GM21447 (cell line): ENCODE measurements around the gene RAP2B.

Source experiments
- ATAC-seq: cut with Tn5 transposase; IDR thresholded peaks from one replicate; pipeline ENCODE4 v1.9.1; 2021; ENCODE audit not compliant: unreplicated experiment

RAP2B gene

DNA sequence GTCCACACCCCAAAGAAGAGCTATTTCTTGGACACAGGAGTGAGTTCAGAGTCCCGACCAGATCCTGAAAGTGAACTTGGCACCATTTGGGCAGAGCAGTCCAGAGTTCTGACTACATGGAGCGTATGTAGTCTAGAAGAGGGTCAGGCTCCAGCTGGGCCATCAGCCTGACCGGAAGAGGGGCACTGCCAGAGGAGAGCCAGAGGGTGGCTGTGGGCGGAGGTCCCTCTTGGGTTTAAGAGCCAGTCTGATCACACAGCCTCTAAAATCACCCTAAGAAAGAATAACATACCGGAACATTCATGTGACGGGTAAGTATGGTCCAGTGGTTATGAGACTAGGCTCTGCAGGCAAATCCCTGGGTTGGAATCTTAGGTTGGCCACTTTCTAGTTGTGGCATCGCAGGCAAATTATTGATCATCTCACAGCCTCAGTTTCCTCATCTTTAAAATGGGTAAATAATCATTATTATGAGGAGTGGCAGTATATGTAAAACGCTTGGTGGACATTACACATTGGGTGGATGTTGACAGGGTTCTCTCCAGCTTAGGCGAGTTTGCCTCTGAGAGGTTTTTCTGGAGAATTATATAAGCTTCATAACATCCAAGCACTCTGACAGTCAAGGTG is 2.1 kb upstream of the RAP2B start:
- no peak for ATAC-seq

- peak; percentile 35 for ATAC-seq
These were observed 1.4 kb upstream of the RAP2B start for GRCh38 chr3:153160451-153161137.

DNA sequence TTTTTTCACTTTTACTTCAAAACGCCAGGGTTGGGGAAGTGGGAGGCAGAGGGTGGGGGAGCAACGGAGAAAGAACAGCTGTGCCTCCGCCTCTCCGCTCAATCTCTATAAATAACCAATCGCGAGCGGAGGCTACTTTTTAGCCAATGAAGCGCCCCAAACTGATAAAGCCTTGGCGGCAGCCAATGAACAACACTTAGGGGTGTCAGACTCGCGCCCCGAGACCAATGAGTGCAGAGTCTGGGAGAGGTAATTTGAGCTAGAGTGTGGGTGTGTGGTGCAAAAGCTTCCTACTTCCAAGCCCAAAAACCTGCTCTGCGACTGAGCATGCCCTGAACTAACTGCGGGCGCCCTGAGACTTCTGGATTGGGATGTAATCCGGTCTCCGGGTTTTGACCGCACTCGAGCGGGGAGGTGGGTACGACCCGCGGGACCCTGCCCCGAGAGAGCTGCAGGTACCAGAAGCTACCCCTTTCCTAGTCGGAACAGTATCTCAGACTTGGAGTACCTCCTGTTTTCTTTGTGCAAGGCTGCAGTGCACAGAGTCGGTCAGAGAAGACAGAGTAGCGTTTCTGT is 800 bp upstream of the RAP2B start:
- ATAC-seq: peak; percentile 78

GRCh38 chr3:153162513-153163392 is 727 bp downstream of the RAP2B start:
- peak; percentile 4 for ATAC-seq

GRCh38 chr3:153163393-153163724 is 1.3 kb downstream of the RAP2B start:
- no peak for ATAC-seq

GRCh38 chr3:153163756-153164550 is 1.9 kb downstream of the RAP2B start:
- ATAC-seq: no peak

DNA sequence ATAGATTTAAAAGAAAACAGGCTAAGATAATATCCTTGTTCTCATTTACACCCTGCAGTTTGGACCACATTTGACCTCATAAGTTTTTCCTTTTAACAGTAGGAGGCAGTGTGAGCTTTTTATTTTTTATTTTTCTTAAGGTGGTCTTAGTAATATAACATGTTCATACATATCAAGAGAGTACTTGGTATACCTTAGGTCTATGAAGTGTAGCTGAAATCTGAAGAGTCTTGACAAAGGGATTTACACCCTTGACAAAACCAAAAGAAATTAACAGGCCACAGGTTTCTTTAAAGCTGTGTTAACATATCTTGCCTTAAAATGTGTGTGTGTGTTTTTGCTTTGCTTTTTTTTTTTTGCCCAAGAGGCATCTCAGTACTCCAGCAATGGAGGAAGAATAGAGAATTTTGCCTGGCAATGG is 3.2 kb downstream of the RAP2B start:
- no peak for ATAC-seq

GRCh38 chr3:153166206-153166605 is 4.2 kb downstream of the RAP2B start:
- ATAC-seq: no peak

DNA sequence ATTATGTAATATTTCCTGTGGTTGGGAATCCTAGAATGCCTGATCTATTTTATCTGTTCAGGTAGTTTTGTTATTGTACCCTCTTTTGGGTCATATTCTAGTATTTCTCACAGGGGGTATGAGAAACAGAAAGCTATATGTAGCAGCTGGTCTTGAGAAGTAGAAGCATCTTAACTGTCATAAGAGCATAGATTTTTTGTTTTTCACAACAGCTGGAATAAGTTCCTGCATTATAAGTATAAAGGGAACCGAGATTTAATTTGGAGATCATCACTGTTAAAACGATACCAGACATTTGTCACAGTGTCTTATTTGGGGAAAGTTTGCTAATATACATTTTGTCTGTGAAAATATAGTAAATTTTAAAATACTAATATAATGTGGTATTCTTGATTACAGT is 4.8 kb downstream of the RAP2B start:
- ATAC-seq: no peak

DNA sequence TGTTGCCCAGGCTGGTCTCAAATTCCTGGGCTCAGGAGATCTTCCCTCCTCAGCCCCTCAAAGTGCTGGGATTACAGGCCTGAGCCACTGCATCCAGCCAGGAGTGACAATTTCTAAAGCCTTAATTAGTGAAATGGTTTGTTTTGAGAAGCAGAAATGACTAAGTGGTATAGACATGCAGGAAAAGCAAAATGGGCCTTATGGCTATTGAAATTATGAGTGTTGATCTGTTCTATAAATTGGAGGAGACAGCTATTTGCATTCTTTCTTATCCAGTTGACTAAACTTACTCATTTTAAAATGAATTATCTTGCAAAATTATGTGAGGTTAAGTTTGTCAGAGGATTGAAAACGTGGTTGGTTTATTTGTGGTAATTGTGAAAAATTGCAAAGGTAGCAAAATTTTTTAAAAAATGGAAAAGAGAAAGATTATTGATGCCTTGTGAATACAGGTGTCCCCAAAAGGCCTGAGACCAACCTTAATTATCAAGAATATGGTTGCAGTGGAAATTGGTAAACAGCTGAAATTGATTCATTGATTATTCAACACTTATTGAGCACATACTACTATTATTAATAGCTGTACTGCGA is 7.9 kb downstream of the RAP2B start:
- ATAC-seq: no peak

- no peak for ATAC-seq
These were observed 9.2 kb downstream of the RAP2B start for GRCh38 chr3:153171256-153171655.

DNA sequence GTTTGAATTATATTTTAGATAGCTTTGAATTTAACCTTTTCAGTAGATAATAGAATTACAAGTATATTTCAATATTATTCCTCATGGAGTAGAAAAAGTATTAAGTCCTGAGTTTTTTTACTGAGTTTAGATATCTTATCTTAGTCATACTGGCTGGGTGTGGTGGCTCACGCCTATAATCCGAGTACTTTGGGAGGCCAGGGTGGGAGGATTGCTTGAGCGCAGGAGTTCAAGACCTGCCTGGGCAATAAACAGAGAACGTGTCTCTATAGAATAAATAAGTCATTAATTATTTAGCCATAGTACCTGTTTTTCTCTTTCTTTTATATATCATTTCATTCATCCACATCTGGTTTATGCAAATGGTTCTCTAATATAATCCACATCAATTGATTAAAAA is 9.9 kb downstream of the RAP2B start:
- no peak for ATAC-seq

DNA sequence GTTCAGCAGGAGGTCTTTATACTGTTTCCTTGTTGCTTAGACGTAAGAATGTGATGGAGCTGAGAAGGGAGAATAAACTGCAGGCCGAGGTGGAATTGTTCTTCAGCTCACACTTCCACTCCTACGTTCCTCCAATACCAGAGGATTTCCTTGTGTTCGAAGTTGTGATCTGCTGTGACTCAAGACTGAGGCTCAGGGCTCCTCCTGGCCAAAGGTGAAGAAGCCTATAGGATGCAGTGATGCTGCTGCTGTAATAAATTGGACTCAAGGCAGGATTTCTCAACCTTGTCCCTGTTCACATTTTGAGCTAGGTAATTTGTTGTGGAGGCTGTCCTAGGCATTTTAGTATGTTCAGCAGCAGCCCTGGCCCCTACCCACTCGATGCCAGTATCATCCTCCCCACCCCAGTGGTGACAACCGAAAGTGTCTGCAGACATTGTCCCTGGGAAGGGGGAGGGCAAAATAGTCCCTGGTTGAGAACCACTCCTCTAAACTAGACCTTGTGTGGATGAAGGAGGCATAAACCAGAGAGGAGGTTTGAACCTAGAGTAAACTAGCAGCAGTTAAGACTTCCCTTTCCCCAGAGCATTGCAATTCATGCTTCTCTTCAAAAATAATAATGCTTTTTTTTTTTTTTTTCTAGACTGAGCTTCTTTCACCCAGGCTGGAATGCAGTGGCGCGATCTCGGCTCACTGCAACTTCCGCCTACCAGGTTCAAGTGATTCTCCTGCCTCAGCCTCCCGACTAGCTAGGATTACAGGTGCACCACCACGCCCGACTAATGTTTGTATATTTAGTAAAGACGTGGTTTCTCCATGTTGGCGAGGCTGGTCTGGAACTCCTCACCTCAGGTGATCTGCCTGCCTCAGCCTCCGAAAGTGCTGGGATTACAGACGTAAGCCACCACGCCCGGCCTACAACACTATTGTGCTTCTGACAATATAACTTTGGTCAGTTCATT is 11.1 kb downstream of the RAP2B start:
- ATAC-seq: no peak

- ATAC-seq: no peak
These were observed 11.9 kb downstream of the RAP2B start for GRCh38 chr3:153173758-153174516.

- no peak for ATAC-seq
These were observed 14.2 kb downstream of the RAP2B start for GRCh38 chr3:153176197-153176596.

GRCh38 chr3:153180860-153181372 is 18.9 kb downstream of the RAP2B start:
- ATAC-seq: no peak

- no peak for ATAC-seq
These were observed 20.7 kb downstream of the RAP2B start for GRCh38 chr3:153182501-153183293.

DNA sequence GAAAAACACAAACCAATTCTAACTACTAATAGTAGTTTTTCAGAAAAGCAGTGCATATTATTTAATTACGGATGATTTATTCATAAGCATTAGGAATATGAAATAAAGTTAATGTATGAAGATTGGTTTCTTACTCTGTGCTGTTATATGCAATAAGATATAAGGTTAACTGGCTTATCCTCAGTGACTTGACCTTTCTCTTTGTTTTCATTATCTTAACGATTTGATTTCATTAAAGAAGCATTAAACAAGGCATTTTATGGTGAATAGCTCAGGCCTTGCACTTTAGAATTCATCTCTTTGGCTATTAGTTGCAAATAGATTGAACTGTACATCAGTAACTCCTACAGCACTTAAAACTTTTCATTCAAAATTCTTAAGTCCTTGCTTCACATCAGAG is 28.9 kb downstream of the RAP2B start:
- ATAC-seq: no peak
